Small intestine (tissue), 7 donors: Measurements from ENCODE around the gene FAM43B. TPM values are rescaled to one million over a fixed set of nuclear protein-coding genes. Genes with fewer than 3 reads are reported as not detected.

ENCODE experiments used
- DNase-seq, 2 donors: peaks; one replicate each; pipeline versions ENCODE4 v3.0.0 to v3.0.0-alpha.2; 2013
- FAIRE-seq: peaks from 2 replicates; lab custom pipeline; 2012; peaks lifted over from hg19 to GRCh38; lab: Jason Lieb, UNC
- H3K27ac ChIP-seq, 3 donors: one replicate each; pipeline ENCODE4 v1.5.1; 2013; ENCODE audit warnings: low read length in 2 of 3, mild to moderate bottlenecking in 2 of 3, control low read depth in 1 of 3, inconsistent platforms in 1 of 3, low read depth in 1 of 3, moderate library complexity in 1 of 3
- H3K27me3 ChIP-seq, 3 donors: one replicate each; pipeline ENCODE4 v1.6.1; 2013; ENCODE audit warnings: low read length in 3 of 3, inconsistent platforms in 1 of 3; ENCODE audit not compliant: control insufficient read depth in 3 of 3, insufficient read depth in 3 of 3
- H3K36me3 ChIP-seq, 3 donors: one replicate each; pipeline ENCODE4 v1.6.1; 2013; ENCODE audit warnings: low read length in 3 of 3, inconsistent platforms in 1 of 3, low read depth in 1 of 3, mild to moderate bottlenecking in 1 of 3, moderate library complexity in 1 of 3; ENCODE audit not compliant: control insufficient read depth in 3 of 3, insufficient read depth in 2 of 3
- H3K4me1 ChIP-seq, 3 donors: one replicate each; pipeline ENCODE4 v1.6.1; 2013; ENCODE audit warnings: low read length in 2 of 3, inconsistent platforms in 1 of 3, low read depth in 1 of 3, mild to moderate bottlenecking in 1 of 3, moderate library complexity in 1 of 3; ENCODE audit not compliant: control insufficient read depth in 3 of 3, insufficient read depth in 2 of 3
- H3K4me3 ChIP-seq, 3 donors: one replicate each; pipeline ENCODE4 v1.5.1; 2013; ENCODE audit warnings: low read length in 3 of 3, control low read depth in 1 of 3, inconsistent platforms in 1 of 3, low read depth in 1 of 3, mild to moderate bottlenecking in 1 of 3, moderate library complexity in 1 of 3
- H3K9me3 ChIP-seq, 2 donors: one replicate each; pipeline ENCODE4 v1.6.1; 2013; ENCODE audit warnings: low read depth in 1 of 2, low read length in 1 of 2; ENCODE audit not compliant: control insufficient read depth in 2 of 2, insufficient read depth in 1 of 2
- WGBS, 3 donors: extraction: QIAGEN DNeasy Blood & Tissue Kit; methylation state at CpG; one replicate each; pipeline ENCODE4 v1.1.7; 2013; 5-methylcytosine and 5-hydroxymethylcytosine counted together
- polyA plus RNA-seq, 4 donors: library from polyadenylated mRNA; stranded (reverse) in 3 of 4; unstranded in 1 of 4; fragments of 200-250 nt in 3 of 4; fragments of 120-200 nt in 1 of 4; gene quantifications; one replicate each; pipeline versions ENCODE4 v1.2.1 to v1.2.3, GENCODE V29; 2013
- donor health status: healthy with polysubstance abuse.
- donor health status: control.
- donor health status: control.
- donor health status: Bipolar disorder and iron deficiency.
- donor health status: healthy.

The FAM43B gene
- polyA plus RNA-seq, 4 donors, result 0.16 to 0.75 (median 0.27) TPM; not detected in 1

DNA sequence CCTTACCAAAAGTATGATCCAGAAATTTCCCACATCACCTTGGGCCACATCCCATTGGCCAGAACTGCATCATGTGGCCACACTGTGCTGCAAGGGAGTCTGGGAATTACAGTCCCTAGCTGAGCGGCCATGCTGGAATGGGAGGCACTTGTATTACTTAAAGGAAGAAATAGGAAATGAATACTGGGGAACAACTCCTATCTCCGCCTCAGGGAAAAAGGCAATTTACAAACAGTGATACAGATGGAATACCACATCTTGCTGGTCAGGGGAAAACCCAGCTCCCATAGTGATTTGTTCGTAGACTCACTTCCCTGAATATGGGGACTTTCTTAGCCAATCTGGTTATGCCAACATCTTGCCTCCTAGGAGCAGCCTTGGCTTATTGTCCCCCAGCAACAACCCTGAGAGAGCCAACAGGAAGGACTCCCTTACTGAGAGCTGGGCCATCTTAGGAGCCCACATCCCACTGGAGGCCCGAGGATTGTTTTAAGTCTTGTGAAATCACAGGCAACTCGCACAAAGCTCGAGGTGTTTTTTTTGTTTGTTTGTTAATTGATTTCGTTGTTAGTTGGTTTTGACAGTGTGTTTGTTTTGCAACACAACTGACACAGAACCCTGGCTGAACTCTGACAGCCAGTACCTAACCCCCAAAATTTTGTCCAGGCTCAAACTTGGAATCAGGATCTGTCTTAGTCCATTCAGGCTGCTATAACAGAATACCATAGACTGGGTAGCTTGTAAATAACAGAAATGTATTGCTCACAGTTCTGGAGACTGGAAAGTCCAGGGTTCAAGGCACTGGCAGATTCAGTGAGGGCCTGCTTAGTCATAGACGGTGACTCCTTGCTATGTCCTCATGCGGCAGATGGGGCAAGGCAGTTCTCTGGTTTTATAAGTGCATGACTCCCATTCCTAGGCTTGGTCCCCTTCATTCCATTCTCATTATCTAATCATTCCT lies 51.4 kb downstream of the FAM43B start:
- FAIRE-seq, result no peak

More for the DNA sequence above, 51.4 kb downstream of the FAM43B start:
- no peaks in the 10 kb centered on the region for H3K36me3 ChIP-seq
- H3K4me1 ChIP-seq, result no peaks in the 10 kb centered on the region
- DNase-seq, result peak in 1 of 2 donors; percentile 29
- H3K4me3 ChIP-seq, result no peak overlapping the region
- WGBS, 3 donors, result 83 to 87% (median 87%) methylated on average over 9 of the region's 9 CpGs
- no peak overlapping the region for H3K27ac ChIP-seq
- H3K9me3 ChIP-seq, result no peaks in the 10 kb centered on the region
- peaks cover 0 to 5% (median 0%) of the 10 kb centered on the region in 3 donors for H3K27me3 ChIP-seq

Other genes with a start within 250 kb of the FAM43B start
- 100 to 1,000 TPM in 3 of 4 donors, 10 to 100 TPM in 1; 27.0 to 260 (median 123) TPM for gene CAMK2N1, start 66.4 kb upstream of the FAM43B start, polyA plus RNA-seq
- 10 to 100 TPM in 3 of 4 donors, 1 to 10 TPM in 1; 6.9 to 22.8 (median 16.7) TPM for gene MUL1, start 44.4 kb upstream of the FAM43B start, polyA plus RNA-seq
- 10 to 100 TPM in 1 of 4 donors, 1 to 10 TPM in 2, under 1 TPM in 1; 0.58 to 53.0 (median 4.4) TPM for gene CDA, start 36.5 kb downstream of the FAM43B start, polyA plus RNA-seq
- 100 to 1,000 TPM in 1 of 4 donors, 10 to 100 TPM in 3; 35.1 to 120 (median 60.6) TPM for gene PINK1, start 80.9 kb downstream of the FAM43B start, polyA plus RNA-seq
- 100 to 1,000 TPM in 2 of 4 donors, 10 to 100 TPM in 2; 64.2 to 280 (median 162) TPM for gene DDOST, start 108.8 kb downstream of the FAM43B start, polyA plus RNA-seq
- 1 to 10 TPM; 1.3 to 2.7 (median 2.4) TPM for gene KIF17, start 165.4 kb downstream of the FAM43B start, polyA plus RNA-seq
- 1 to 10 TPM in 1 of 4 donors, under 1 TPM in 3; 0.07 to 1.1 (median 0.16) TPM for gene SH2D5, start 180.1 kb downstream of the FAM43B start, polyA plus RNA-seq
- gene HP1BP3, start 234.7 kb downstream of the FAM43B start, polyA plus RNA-seq, result 100 to 1,000 TPM in 2 of 4 donors, 10 to 100 TPM in 2; 56.4 to 241 (median 89.0) TPM